MM.1S (cell line): ENCODE measurements around the gene SLC1A7.

Experiments
- EZH2 ChIP-seq: fragments of 300-600 bp; sonication (generic); optimal IDR thresholded peaks from 2 replicates; pipeline ENCODE3; 2017; ENCODE audit warnings: low read depth, mild to moderate bottlenecking, antibody characterized with exemption, low read length, mixed read lengths
- EZH2phosphoT487 ChIP-seq: fragments of 300-600 bp; sonication (generic); IDR thresholded peaks from 2 replicates; pipeline ENCODE4 v1.6.1; 2018; ENCODE audit warnings: antibody characterized with exemption, low read length
- TF ChIP-seq, protein P1 (sequence below): fragments of 300-600 bp; sonication (generic); IDR thresholded peaks from 2 replicates; pipeline ENCODE4 v1.5.1; 2016; ENCODE audit warnings: antibody characterized with exemption, low read length, mixed read lengths

DNA sequence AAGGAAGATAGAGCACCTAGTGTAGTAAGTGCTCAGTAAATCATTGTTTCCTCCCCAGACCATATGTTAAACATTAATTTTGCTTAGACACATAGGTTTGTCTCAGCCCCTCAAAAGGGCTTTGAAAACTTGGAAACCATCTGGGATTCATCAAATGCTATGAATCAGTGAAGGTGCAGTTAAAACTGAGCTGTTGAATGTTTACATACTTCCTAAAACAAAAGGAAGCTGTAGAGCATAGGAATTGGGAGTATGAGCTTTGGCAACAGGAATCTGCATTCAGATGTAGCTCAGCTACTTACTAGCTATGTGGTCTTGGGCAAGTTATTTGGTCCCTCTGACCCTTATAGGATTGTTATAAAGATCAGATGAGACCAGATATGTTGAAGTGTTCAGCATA is 99.2 kb downstream of the SLC1A7 start:
- TF ChIP-seq, protein P1, sequence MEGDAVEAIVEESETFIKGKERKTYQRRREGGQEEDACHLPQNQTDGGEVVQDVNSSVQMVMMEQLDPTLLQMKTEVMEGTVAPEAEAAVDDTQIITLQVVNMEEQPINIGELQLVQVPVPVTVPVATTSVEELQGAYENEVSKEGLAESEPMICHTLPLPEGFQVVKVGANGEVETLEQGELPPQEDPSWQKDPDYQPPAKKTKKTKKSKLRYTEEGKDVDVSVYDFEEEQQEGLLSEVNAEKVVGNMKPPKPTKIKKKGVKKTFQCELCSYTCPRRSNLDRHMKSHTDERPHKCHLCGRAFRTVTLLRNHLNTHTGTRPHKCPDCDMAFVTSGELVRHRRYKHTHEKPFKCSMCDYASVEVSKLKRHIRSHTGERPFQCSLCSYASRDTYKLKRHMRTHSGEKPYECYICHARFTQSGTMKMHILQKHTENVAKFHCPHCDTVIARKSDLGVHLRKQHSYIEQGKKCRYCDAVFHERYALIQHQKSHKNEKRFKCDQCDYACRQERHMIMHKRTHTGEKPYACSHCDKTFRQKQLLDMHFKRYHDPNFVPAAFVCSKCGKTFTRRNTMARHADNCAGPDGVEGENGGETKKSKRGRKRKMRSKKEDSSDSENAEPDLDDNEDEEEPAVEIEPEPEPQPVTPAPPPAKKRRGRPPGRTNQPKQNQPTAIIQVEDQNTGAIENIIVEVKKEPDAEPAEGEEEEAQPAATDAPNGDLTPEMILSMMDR = no peak
- no peak for TF ChIP-seq EZH2phosphoT487
- no peak for TF ChIP-seq EZH2
